DND-41 (cell line): ENCODE data around the gene VLDLR.
A peak's percentile ranks its signal among the peaks of the same experiment; 100 is the strongest.

Experiments used
- ATAC-seq: fragments of 200-7000 bp; cut with Tn5 transposase; 3 replicates; pipeline ENCODE4 v1.9.1; 2021; ENCODE audit warnings: low read depth; ENCODE audit not compliant: insufficient read depth
- DNase-seq: peaks from one replicate; pipeline ENCODE4 v3.0.0-alpha.2; 2020
- H2AFZ ChIP-seq: 2 replicates; pipeline ENCODE4 v1.6.0; 2012; ENCODE audit warnings: low read depth, low read length
- H3K27ac ChIP-seq: 2 replicates; pipeline ENCODE4 v1.5.1; 2012; ENCODE audit warnings: low read length, inconsistent platforms
- H3K27me3 ChIP-seq: fragments of 200-600 bp; sonication (generic); 2 replicates; pipeline ENCODE4 v1.6.0; 2012; ENCODE audit warnings: low read length, mild to moderate bottlenecking, inconsistent platforms; ENCODE audit not compliant: insufficient read depth, poor library complexity
- H3K36me3 ChIP-seq: 2 replicates; pipeline ENCODE4 v1.5.1; 2012; ENCODE audit warnings: low read length, inconsistent platforms; ENCODE audit not compliant: insufficient read depth
- H3K4me1 ChIP-seq: 2 replicates; pipeline ENCODE4 v1.5.1; 2012; ENCODE audit warnings: mild to moderate bottlenecking, low read length; ENCODE audit not compliant: insufficient read depth
- H3K4me2 ChIP-seq: 2 replicates; pipeline ENCODE4 v1.6.0; 2012; ENCODE audit warnings: mild to moderate bottlenecking, moderate library complexity, low read length, inconsistent platforms; ENCODE audit not compliant: insufficient read depth
- H3K4me3 ChIP-seq, 2 experiments: fragments of 200-600 bp in 1 of 2; shearing (Covaris generic) in 1 of 2; 2 replicates each; pipeline ENCODE4 v1.5.1; 2012 to 2016; ENCODE audit warnings: inconsistent platforms in 2 of 2, low read length in 2 of 2, mild to moderate bottlenecking in 2 of 2, low read depth in 1 of 2, moderate library complexity in 1 of 2
- H3K79me2 ChIP-seq: 2 replicates; pipeline ENCODE4 v1.6.0; 2012; ENCODE audit warnings: low read length, inconsistent platforms; ENCODE audit not compliant: insufficient read depth
- H3K9ac ChIP-seq: 2 replicates; pipeline ENCODE4 v1.6.0; 2012; ENCODE audit warnings: low read depth, mild to moderate bottlenecking, inconsistent platforms, low read length, moderate library complexity
- H3K9me3 ChIP-seq: 2 replicates; pipeline ENCODE4 v1.5.1; 2012; ENCODE audit warnings: low read length, moderate library complexity, mild to moderate bottlenecking, inconsistent platforms; ENCODE audit not compliant: insufficient read depth, severe bottlenecking
- H4K20me1 ChIP-seq: 2 replicates; pipeline ENCODE4 v1.6.0; 2012; ENCODE audit warnings: low read length; ENCODE audit not compliant: insufficient read depth
- EZH2 ChIP-seq: IDR thresholded peaks from 3 replicates; pipeline ENCODE4 v1.6.1; 2012; ENCODE audit warnings: borderline replicate concordance, low read depth, mild to moderate bottlenecking, moderate library complexity, low read length, inconsistent platforms; ENCODE audit not compliant: severe bottlenecking
- TF ChIP-seq, protein P1 (sequence below): IDR thresholded peaks from 2 replicates; pipeline ENCODE4 v1.5.1; 2012; ENCODE audit warnings: borderline replicate concordance, low read length, moderate library complexity, mild to moderate bottlenecking; ENCODE audit not compliant: poor library complexity, severe bottlenecking; ENCODE audit errors: extremely low read depth

VLDLR gene

DNA sequence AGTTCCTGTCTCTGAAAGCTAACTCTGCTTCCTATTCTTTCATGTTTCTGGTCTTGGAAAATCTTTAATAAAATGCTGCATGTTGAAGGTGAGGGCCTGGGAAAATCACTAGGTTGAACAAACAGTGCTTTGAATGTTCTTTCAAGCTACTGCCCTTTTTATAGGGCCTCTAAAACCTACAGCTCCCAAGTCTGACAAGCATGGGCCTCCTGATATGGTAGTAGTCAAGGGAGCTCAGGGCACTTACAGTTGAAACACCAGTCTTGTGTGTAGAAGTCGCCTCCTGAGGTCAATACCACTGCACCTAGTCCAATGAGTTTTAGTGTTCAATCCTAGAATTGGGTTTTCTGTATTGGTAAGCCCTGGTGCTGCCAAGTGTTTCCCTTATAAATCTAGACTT is 20.5 kb downstream of the VLDLR start:
- Histone ChIP-seq H2AFZ (no peak overlapping the region), H3K27ac (no peak overlapping the region), H3K9ac (no peak overlapping the region), H3K79me2 (peaks cover 2% of the 10 kb centered on the region; the same call in 1 of the 2 replicates), H3K4me3 (no peak overlapping the region), H3K4me2 (no peak overlapping the region), H3K4me1 (no peaks in the 10 kb centered on the region), H4K20me1 (no peaks in the 10 kb centered on the region; the same call in 1 of the 2 replicates), H3K27me3 (no peaks in the 10 kb centered on the region), H3K9me3 (no peaks in the 10 kb centered on the region), H3K36me3 (peaks cover 94% of the 10 kb centered on the region)
- TF ChIP-seq, protein P1, sequence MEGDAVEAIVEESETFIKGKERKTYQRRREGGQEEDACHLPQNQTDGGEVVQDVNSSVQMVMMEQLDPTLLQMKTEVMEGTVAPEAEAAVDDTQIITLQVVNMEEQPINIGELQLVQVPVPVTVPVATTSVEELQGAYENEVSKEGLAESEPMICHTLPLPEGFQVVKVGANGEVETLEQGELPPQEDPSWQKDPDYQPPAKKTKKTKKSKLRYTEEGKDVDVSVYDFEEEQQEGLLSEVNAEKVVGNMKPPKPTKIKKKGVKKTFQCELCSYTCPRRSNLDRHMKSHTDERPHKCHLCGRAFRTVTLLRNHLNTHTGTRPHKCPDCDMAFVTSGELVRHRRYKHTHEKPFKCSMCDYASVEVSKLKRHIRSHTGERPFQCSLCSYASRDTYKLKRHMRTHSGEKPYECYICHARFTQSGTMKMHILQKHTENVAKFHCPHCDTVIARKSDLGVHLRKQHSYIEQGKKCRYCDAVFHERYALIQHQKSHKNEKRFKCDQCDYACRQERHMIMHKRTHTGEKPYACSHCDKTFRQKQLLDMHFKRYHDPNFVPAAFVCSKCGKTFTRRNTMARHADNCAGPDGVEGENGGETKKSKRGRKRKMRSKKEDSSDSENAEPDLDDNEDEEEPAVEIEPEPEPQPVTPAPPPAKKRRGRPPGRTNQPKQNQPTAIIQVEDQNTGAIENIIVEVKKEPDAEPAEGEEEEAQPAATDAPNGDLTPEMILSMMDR = no peak
- DNase-seq (no peak), ATAC-seq (no peak)

DNA sequence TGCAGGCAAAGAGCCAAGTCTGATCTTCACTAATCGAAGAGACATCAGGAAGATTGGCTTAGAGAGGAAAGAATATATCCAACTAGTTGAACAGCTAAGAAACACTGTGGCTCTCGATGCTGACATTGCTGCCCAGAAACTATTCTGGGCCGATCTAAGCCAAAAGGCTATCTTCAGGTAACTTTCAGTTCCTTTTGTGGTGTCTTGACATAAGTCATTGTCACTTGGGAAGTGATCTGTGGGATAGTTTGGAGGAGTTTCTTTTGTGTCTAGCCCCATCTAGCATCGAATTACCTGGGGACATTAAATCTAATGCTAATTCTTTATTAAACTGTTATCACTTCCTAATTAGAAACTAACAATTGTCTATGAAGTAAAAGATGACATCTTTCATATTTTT is 24.0 kb downstream of the VLDLR start:
- H3K9me3 ChIP-seq = no peaks in the 10 kb centered on the region
- ATAC-seq = no peak
- H3K4me3 ChIP-seq = no peak overlapping the region
- no peaks in the 10 kb centered on the region for H3K27me3 ChIP-seq
- H3K27ac ChIP-seq = no peak overlapping the region
- H3K36me3 ChIP-seq = peaks cover 97% of the 10 kb centered on the region
- no peak overlapping the region for H2AFZ ChIP-seq
- DNase-seq = no peak
- TF ChIP-seq, protein P1 = no peak
- no peak for TF ChIP-seq EZH2
- no peak overlapping the region for H3K9ac ChIP-seq
- no peak overlapping the region for H3K4me2 ChIP-seq
- no peaks in the 10 kb centered on the region; the same call in 1 of the 2 replicates for H4K20me1 ChIP-seq
- H3K4me1 ChIP-seq = no peaks in the 10 kb centered on the region
- no peaks in the 10 kb centered on the region for H3K79me2 ChIP-seq

DNA sequence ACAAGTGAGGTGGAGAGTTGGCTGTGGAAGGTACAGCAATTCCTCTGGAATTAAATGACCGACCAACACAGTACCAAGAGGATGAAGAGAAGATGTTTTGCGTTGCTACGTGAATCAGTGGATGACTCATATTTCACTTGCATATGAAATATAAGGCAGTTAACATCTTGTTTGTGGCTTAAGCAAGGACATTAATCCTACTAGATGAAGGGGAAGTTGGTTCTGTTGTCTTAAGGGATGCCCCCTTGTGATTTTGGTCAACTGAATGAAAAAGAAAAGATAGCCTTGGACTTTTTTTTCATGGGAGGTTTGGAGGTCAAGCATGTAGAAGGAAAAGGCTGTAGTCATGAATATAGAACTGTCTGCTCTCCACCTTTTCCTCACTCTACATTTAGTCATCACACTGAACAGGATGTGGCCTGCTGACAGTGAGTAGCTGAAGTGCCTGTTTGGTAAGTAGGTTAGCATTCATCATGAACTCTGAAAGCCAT is 33.9 kb downstream of the VLDLR start:
- H3K9me3 ChIP-seq = no peaks in the 10 kb centered on the region
- H3K4me2 ChIP-seq = no peak overlapping the region
- peak overlapping the region; percentile 94 for H3K27ac ChIP-seq
- no peaks in the 10 kb centered on the region for H4K20me1 ChIP-seq
- peaks cover 50% of the 10 kb centered on the region for H3K36me3 ChIP-seq
- H3K4me1 ChIP-seq = peaks cover 64% of the 10 kb centered on the region
- DNase-seq = peak; percentile 63
- H2AFZ ChIP-seq = no peak overlapping the region
- no peaks in the 10 kb centered on the region for H3K27me3 ChIP-seq
- H3K4me3 ChIP-seq = no peak overlapping the region
- H3K9ac ChIP-seq = peak overlapping the region; percentile 44; the same call in 1 of the 2 replicates
- no peaks in the 10 kb centered on the region for H3K79me2 ChIP-seq
- ATAC-seq = peak; percentile 76
- TF ChIP-seq EZH2 = no peak
- TF ChIP-seq, protein P1 = no peak
